ENCODE results near the gene GRK1.

GRCh38 chr13:113666951-113667701 is at the start of gene GRK1:
- TF ChIP-seq MYC (IDR thresholded peaks at IDR 0.05; ENCODE audit: low read depth, low read length), result no peak
- no peak for TF ChIP-seq POLR2A (IDR thresholded peaks at IDR 0.05; ENCODE audit: extremely low read depth, insufficient read length)

Data from NB4 (cell line).